NT2/D1 (cell line): ENCODE measurements around the gene GBP4.

Experiments
- YY1 ChIP-seq: IDR thresholded peaks from 2 replicates; pipeline ENCODE4 v1.6.1; 2011; ENCODE audit not compliant: insufficient read length, insufficient read depth
- ZNF274 ChIP-seq: IDR thresholded peaks from 2 replicates; pipeline ENCODE4 v1.6.1; 2011; ENCODE audit warnings: mild to moderate bottlenecking, low read depth, low read length

DNA sequence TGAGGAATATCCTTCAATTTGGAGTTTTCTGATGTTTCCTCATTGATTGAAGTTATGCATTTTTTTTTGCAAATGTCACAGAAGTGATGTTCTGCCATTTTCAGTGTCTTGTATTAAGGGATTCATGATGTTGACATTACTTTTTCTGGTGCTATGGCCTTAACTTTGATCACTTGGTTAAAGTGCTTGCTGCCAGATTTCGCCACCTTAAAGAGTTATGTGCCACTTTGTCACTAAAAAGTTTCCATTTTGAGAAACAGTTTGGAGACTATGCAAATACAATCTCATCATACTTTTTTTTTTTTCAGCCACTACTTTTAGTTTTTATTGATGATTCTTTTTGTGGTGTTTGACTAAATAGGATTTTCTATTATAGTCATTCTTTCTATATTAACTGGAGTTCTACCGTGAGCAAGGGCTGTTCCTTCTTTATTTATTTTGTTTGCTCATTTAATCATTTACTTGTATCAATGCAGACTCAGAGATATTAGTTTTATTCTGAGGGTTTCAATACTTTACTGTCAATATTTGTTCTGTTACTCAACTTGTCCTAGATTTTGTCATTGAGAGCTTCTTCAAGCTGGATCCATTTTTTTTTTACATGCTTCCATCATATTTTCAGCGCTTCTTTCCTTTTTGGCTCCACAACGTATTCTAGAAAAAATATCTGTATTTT lies 26.1 kb downstream of the GBP4 start:
- TF ChIP-seq YY1, result no peak
- no peak for TF ChIP-seq ZNF274
